Natural killer cell (primary cell): ENCODE data around the gene ISLR. TPM values are rescaled to one million over a fixed set of nuclear protein-coding genes. Genes with fewer than 3 reads are reported as not detected.

Source experiments
- ATAC-seq, 3 donors: fragments of 150-1000 bp in 2 of 3; fragments of 200-7000 bp in 1 of 3; cut with Tn5 transposase; 1 replicate in 1 of 3; 2 replicates in 2 of 3; pipeline ENCODE4 v1.10.0; 2021; ENCODE audit warnings: mild to moderate bottlenecking in 2 of 3, moderate library complexity in 2 of 3
- DNase-seq, 2 donors: peaks; one replicate each; pipeline versions ENCODE4 v3.0.0 to v3.0.0-alpha.2; 2013 to 2021; ENCODE audit warnings: mixed read lengths in 1 of 2
- H3K27ac ChIP-seq: one replicate; pipeline ENCODE4 v1.5.1; 2013; ENCODE audit warnings: mild to moderate bottlenecking, low read length
- H3K27me3 ChIP-seq: one replicate; pipeline ENCODE4 v1.6.1; 2013; ENCODE audit warnings: low read length; ENCODE audit not compliant: control insufficient read depth, insufficient read depth
- H3K36me3 ChIP-seq: one replicate; pipeline ENCODE4 v1.6.1; 2013; ENCODE audit warnings: low read length; ENCODE audit not compliant: control insufficient read depth, insufficient read depth
- H3K4me1 ChIP-seq: one replicate; pipeline ENCODE4 v1.6.1; 2013; ENCODE audit warnings: low read length; ENCODE audit not compliant: control insufficient read depth, insufficient read depth
- H3K4me3 ChIP-seq: one replicate; pipeline ENCODE4 v1.5.1; 2013; ENCODE audit warnings: low read length
- H3K9me3 ChIP-seq: one replicate; pipeline ENCODE4 v1.6.1; 2013; ENCODE audit warnings: low read length; ENCODE audit not compliant: control insufficient read depth, insufficient read depth
- H3K27ac Mint-ChIP-seq, 2 donors: one replicate each; pipeline ENCODE4 v1.8.0; 2022; ENCODE audit warnings: mild to moderate bottlenecking in 2 of 2, mixed read lengths in 2 of 2, moderate library complexity in 1 of 2
- H3K27me3 Mint-ChIP-seq, 2 donors: one replicate each; pipeline ENCODE4 v1.8.0; 2022; ENCODE audit warnings: low read depth in 2 of 2, mixed read lengths in 2 of 2
- H3K36me3 Mint-ChIP-seq: one replicate; pipeline ENCODE4 v1.8.0; 2022; ENCODE audit warnings: mixed read lengths
- H3K4me1 Mint-ChIP-seq, 2 donors: one replicate each; pipeline ENCODE4 v1.8.0; 2022; ENCODE audit warnings: mixed read lengths in 2 of 2
- H3K4me3 Mint-ChIP-seq: one replicate; pipeline ENCODE4 v1.8.0; 2022; ENCODE audit warnings: mild to moderate bottlenecking, moderate library complexity, mixed read lengths
- H3K9me3 Mint-ChIP-seq, 2 donors: one replicate each; pipeline ENCODE4 v1.8.0; 2022; ENCODE audit warnings: mixed read lengths in 2 of 2
- CTCF ChIP-seq: fragments of 200-600 bp; IDR thresholded peaks from one replicate; pipeline ENCODE4 v1.8.0; 2022; ENCODE audit warnings: antibody characterized with exemption
- WGBS: methylation state at CpG from one replicate; pipeline ENCODE4 v1.1.7; 2013; ENCODE audit warnings: missing lambda C conversion rate; ENCODE audit not compliant: insufficient coverage; 5-methylcytosine and 5-hydroxymethylcytosine counted together
- intact Hi-C: fragments of 100-400 bp; cut with micrococcal nuclease; formaldehyde crosslinking; loops from one replicate; pipeline ENCODE4 v1.14.2; 2022
- total RNA-seq, 4 donors: library from RNA; stranded (reverse); fragments of 120-200 nt in 1 of 4; gene quantifications; one replicate each; pipeline versions ENCODE4 v1.2.3 to v1.2.4, GENCODE V29; 2013 to 2022

The ISLR gene
- total RNA-seq, 3 donors from 2014 or later (not counting 1 experiment from before 2014, with no cell fraction given): not detected

GRCh38 chr15:74170875-74171578 lies 2.5 kb upstream of the ISLR start:
- Histone ChIP-seq H3K27ac (no peak overlapping the region), H3K4me3 (no peak overlapping the region), H3K36me3 (no peaks in the 10 kb centered on the region), H3K4me1 (no peaks in the 10 kb centered on the region), H3K9me3 (no peaks in the 10 kb centered on the region), H3K27me3 (no peaks in the 10 kb centered on the region)
- no peaks in the 10 kb centered on the region for H3K36me3 Mint-ChIP-seq
- TF ChIP-seq CTCF: no peak
- intact Hi-C loops: no loop called here
- H3K27me3 Mint-ChIP-seq: peaks cover 0 to 10% of the 10 kb centered on the region in 2 donors
- 80% methylated on average over 6 of the region's 7 CpGs for WGBS
- no peak overlapping the region for H3K27ac Mint-ChIP-seq
- H3K9me3 Mint-ChIP-seq: no peaks in the 10 kb centered on the region
- no peak for ATAC-seq
- no peak overlapping the region for H3K4me3 Mint-ChIP-seq
- no peak for DNase-seq
- no peaks in the 10 kb centered on the region for H3K4me1 Mint-ChIP-seq

DNA sequence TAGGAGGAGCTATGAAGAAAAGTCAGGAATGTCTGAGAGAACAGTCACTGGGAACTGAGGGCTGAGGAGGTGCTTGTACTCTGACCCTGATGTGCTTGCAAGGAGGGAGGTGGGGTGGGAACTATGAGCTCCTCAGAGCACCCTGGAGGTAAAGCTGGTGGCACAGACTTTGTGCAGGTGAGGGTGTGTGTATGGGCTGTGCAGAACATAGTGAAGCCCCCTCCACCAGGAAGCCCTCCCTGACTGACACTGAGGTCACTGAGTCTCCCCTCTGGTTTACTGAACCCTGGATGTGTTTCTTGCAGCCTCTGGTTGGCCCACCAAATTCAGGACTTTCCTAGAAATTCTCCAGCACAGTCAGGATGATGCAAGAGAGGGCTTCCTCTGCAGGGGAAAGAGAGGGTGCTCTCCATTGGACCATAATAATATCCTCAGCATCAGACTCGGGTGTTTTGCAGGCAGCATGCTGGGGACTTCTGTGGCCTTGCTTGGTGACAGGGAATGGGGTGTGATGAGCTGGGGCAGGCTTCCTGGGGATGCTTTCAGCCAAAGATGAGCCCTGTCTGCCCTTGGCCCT lies 1.5 kb upstream of the ISLR start:
- Mint-ChIP-seq H3K4me1 (no peaks in the 10 kb centered on the region), H3K27me3 (peaks cover 4 to 10% of the 10 kb centered on the region in 2 donors), H3K4me3 (no peak overlapping the region), H3K36me3 (no peaks in the 10 kb centered on the region), H3K27ac (no peak overlapping the region), H3K9me3 (no peaks in the 10 kb centered on the region)
- intact Hi-C loops: no loop called here
- 90% methylated on average over 1 of the region's 1 CpG for WGBS
- Histone ChIP-seq H3K4me3 (no peak overlapping the region), H3K27me3 (no peaks in the 10 kb centered on the region), H3K4me1 (no peaks in the 10 kb centered on the region), H3K36me3 (no peaks in the 10 kb centered on the region), H3K9me3 (no peaks in the 10 kb centered on the region), H3K27ac (no peak overlapping the region)
- DNase-seq (no peak), ATAC-seq (no peak)
- no peak for TF ChIP-seq CTCF

DNA sequence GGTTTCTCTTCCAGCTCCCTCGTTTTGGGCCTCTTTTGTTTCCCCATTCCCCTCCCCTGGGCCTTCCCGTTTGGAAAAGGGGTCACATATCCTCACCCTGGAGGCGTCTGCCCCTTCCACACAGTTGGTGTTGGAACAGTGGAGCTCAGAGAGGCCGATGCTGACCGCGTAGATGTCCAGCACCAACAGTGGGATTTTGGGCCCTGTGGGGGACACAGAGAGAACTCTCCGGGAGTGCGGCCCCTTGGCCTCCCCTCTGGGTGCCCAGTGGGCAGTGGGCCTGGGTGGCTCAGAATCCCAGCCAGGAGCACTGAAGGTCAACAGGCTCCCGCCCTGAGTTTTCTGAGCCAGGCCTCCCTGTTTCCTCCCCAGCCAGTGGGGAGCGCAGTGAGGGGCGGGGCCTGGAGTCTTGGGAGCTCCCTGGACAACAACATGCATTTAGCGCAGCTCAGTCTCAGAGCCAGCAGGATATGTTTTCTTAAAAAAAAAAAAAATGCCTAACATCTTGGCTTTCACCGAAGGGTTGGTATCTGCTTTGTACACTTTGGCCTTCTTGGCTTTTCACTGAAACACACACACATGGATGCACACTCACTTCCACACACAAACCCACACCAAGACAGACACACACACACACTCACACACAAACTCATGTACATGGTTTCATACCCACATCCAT lies 670 bp upstream of the ISLR start:
- Histone ChIP-seq H3K9me3 (no peaks in the 10 kb centered on the region), H3K4me3 (no peak overlapping the region), H3K4me1 (no peaks in the 10 kb centered on the region), H3K36me3 (no peaks in the 10 kb centered on the region), H3K27me3 (no peaks in the 10 kb centered on the region), H3K27ac (no peak overlapping the region)
- intact Hi-C loops: no loop called here
- H3K27me3 Mint-ChIP-seq: peaks cover 5 to 10% of the 10 kb centered on the region in 2 donors
- H3K4me1 Mint-ChIP-seq: no peaks in the 10 kb centered on the region
- no peaks in the 10 kb centered on the region for H3K36me3 Mint-ChIP-seq
- H3K4me3 Mint-ChIP-seq: no peak overlapping the region
- no peak for TF ChIP-seq CTCF
- 88% methylated on average over 13 of the region's 13 CpGs for WGBS
- H3K9me3 Mint-ChIP-seq: no peaks in the 10 kb centered on the region
- DNase-seq (no peak), ATAC-seq (no peak)
- H3K27ac Mint-ChIP-seq: no peak overlapping the region
